Measurements from ENCODE around the gene SEPTIN6. TPM values are rescaled to one million over a fixed set of nuclear protein-coding genes. Genes with fewer than 3 reads are reported as not detected.

Gene SEPTIN6
- total and polyA plus RNA-seq, 2 donors (not counting 3 experiments of a cell fraction or from before 2014, with no cell fraction given): 23.1 to 31.8 TPM

DNA sequence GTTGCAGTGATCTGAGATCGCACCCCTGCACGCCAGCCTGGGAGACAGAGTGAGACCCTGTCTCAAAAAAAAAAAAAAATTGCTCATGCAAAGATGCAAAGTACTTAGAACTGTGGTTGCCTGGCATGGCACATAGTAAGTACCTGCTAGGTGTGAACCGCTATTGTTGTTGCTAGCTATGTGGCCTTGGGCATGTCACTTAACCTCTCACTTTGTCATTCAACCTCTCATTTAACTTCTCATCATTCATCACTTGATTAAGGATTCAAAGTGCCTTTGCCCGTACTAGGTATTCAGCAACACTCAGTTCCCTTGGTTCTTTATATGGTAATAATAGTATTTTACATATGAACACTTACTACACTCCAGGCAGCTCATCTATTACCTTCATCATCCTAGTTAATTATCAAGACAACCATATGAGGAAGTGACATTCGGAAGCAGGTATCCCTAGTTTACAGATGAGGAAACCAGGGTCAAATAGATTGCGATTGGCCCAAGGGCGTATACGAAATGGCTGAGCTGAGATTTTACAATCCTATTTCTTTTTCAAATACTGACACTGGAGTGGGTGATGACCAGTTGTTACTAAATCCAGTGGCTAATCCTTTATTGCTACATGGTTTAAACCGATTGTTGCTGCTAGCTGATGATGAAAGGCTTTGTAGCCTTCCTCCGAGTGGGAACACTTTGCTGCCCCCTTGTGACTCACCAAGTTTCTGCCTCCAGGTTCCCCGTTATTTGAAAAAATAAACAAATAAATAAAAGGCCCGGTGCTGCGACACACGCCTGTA, 36.6 kb upstream of the SEPTIN6 start:
- Histone ChIP-seq H3K36me3 (ENCODE audit: control insufficient read depth in 2 of 2, extremely low read depth in 1 of 2, insufficient read depth in 2 of 2, low read length in 2 of 2) (no peaks in the 10 kb centered on the region), H3K9me1 (replicated peaks; ENCODE audit: control insufficient read depth, extremely low read depth, insufficient read depth, low read length) (no peaks in the 10 kb centered on the region), H3K9ac (replicated peaks; ENCODE audit: extremely low read depth, insufficient read depth, low read length) (no peak overlapping the region), H2AFZ (ENCODE audit: low read depth, low read length) (no peak overlapping the region), H3K27me3 (ENCODE audit: control insufficient read depth in 2 of 2, insufficient read depth in 2 of 2, low read length in 2 of 2) (no peaks in the 10 kb centered on the region), H3K79me2 (ENCODE audit: control insufficient read depth, insufficient read depth, low read length) (no peaks in the 10 kb centered on the region), H3K4me3 (replicated peaks in 1 of 3; ENCODE audit: insufficient read depth in 1 of 3, low read depth in 1 of 3, low read length in 3 of 3) (no peak overlapping the region), H3K9me3 (replicated peaks; ENCODE audit: control insufficient read depth, insufficient read depth, low read length) (no peaks in the 10 kb centered on the region), H4K20me1 (replicated peaks; ENCODE audit: control insufficient read depth, extremely low read depth, insufficient read depth, low read length) (no peaks in the 10 kb centered on the region), H3K4me2 (ENCODE audit: insufficient read depth, low read length) (no peak overlapping the region), H3K4me1 (ENCODE audit: control insufficient read depth, extremely low read depth, insufficient read depth, low read length) (no peaks in the 10 kb centered on the region), H3K27ac (ENCODE audit: insufficient read depth, low read depth, low read length) (no peak overlapping the region)
- ChIA-PET CTCF (interaction anchor here (0.7 to 10.5 kb wide), 25 partner anchors 9 to 247 kb away, joined by 3 to 106 read pairs (median 4); partner anchors contain the start of genes NKRF and SEPTIN6), POLR2A (no interaction called here)
- FAIRE-seq: peak; percentile 90
- TF ChIP-seq MYC (IDR thresholded peaks at IDR 0.05; ENCODE audit: low read depth, low read length): no peak
- no peak for TF ChIP-seq GATA2 (IDR thresholded peaks at IDR 0.05; ENCODE audit: insufficient read depth, insufficient read length, low read depth, low read length)
- no peak for TF ChIP-seq MAX (IDR thresholded peaks at IDR 0.05; ENCODE audit: insufficient read depth, insufficient read length)
- TF ChIP-seq, protein P1, sequence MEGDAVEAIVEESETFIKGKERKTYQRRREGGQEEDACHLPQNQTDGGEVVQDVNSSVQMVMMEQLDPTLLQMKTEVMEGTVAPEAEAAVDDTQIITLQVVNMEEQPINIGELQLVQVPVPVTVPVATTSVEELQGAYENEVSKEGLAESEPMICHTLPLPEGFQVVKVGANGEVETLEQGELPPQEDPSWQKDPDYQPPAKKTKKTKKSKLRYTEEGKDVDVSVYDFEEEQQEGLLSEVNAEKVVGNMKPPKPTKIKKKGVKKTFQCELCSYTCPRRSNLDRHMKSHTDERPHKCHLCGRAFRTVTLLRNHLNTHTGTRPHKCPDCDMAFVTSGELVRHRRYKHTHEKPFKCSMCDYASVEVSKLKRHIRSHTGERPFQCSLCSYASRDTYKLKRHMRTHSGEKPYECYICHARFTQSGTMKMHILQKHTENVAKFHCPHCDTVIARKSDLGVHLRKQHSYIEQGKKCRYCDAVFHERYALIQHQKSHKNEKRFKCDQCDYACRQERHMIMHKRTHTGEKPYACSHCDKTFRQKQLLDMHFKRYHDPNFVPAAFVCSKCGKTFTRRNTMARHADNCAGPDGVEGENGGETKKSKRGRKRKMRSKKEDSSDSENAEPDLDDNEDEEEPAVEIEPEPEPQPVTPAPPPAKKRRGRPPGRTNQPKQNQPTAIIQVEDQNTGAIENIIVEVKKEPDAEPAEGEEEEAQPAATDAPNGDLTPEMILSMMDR (IDR thresholded peaks at IDR 0.05; ENCODE audit: extremely low read depth in 1 of 2, insufficient read depth in 1 of 2, low read depth in 1 of 2, low read length in 2 of 2): peak; percentile 35 to 50
- no peak for TF ChIP-seq POLR2A (IDR thresholded peaks at IDR 0.05; ENCODE audit: low read depth, low read length)
- peak; percentile 59 for DNase-seq (ENCODE audit: low read depth, low spot score)
- dilution Hi-C loops (cut with MboI; ENCODE audit: extremely low pct_ligation_motif_present, low sequenced_read_pairs): no loop called here
- no TSS peak for BruUV-seq (replicated peaks)
- intact Hi-C loops (cut with micrococcal nuclease): loop anchor here (1.0 to 5.0 kb wide), 4 partner anchors 37 to 213 kb away; partner anchors contain the start of gene SEPTIN6

All from endothelial cell of umbilical vein (primary cell).